ENCODE results near the gene TP53BP2. TPM values are rescaled to one million over a fixed set of nuclear protein-coding genes. Genes with fewer than 3 reads are reported as not detected.

Gene TP53BP2
- total RNA-seq, 2 experiments from 2014 or later, result 28.3 to 34.5 TPM

- intact Hi-C loops (cut with micrococcal nuclease), result no loop called here
- Mint-ChIP-seq H3K9me3 (no peaks in the 10 kb centered on the region), H3K4me1 (ENCODE audit: low read depth) (no peaks in the 10 kb centered on the region), H3K4me3 (no peak overlapping the region), H3K36me3 (ENCODE audit: low read depth) (peaks cover 40% of the 10 kb centered on the region), H3K27me3 (no peaks in the 10 kb centered on the region), H3K27ac (no peak overlapping the region)
- no peak for ATAC-seq
- DNase-seq, result no peak
- CTCF ChIA-PET, result interaction anchor here (0.6 to 1.5 kb wide), 3 partner anchors 9 to 58 kb away, joined by 3 to 6 read pairs (median 3); no protein-coding TSS in a partner anchor
- POLR2A ChIA-PET, result interaction anchor here (0.6 kb wide), 1 partner anchor 22 kb away, joined by 4 read pairs; no protein-coding TSS in a partner anchor
- no peak for TF ChIP-seq CTCF (IDR thresholded peaks at IDR 0.05)
These were observed 43.1 kb downstream of the TP53BP2 start for GRCh38 chr1:223802602-223803001.

GRCh38 chr1:223802032-223802431, 43.7 kb downstream of the TP53BP2 start:
- Mint-ChIP-seq H3K36me3 (ENCODE audit: low read depth) (peaks cover 36% of the 10 kb centered on the region), H3K4me1 (ENCODE audit: low read depth) (no peaks in the 10 kb centered on the region), H3K27me3 (no peaks in the 10 kb centered on the region), H3K9me3 (no peaks in the 10 kb centered on the region), H3K4me3 (no peak overlapping the region), H3K27ac (no peak overlapping the region)
- POLR2A ChIA-PET, result interaction anchor here (0.6 kb wide), 1 partner anchor 21 kb away, joined by 4 read pairs; no protein-coding TSS in a partner anchor
- intact Hi-C loops (cut with micrococcal nuclease), result no loop called here
- CTCF ChIA-PET, result no interaction called here
- ATAC-seq, result no peak
- TF ChIP-seq CTCF (IDR thresholded peaks at IDR 0.05), result no peak
- DNase-seq, result no peak

GRCh38 chr1:223796210-223796609, 49.5 kb downstream of the TP53BP2 start:
- no peak overlapping the region for H3K4me3 Mint-ChIP-seq
- DNase-seq (no peak), ATAC-seq (no peak)
- intact Hi-C loops (cut with micrococcal nuclease), result no loop called here
- H3K9me3 Mint-ChIP-seq, result no peaks in the 10 kb centered on the region
- no peaks in the 10 kb centered on the region for H3K27me3 Mint-ChIP-seq
- POLR2A ChIA-PET, result interaction anchor here (0.9 kb wide), 1 partner anchor 9 kb away, joined by 3 read pairs; no protein-coding TSS in a partner anchor
- no peaks in the 10 kb centered on the region for H3K4me1 Mint-ChIP-seq (ENCODE audit: low read depth)
- peaks cover 33% of the 10 kb centered on the region for H3K36me3 Mint-ChIP-seq (ENCODE audit: low read depth)
- TF ChIP-seq CTCF (IDR thresholded peaks at IDR 0.05), result no peak
- CTCF ChIA-PET, result no interaction called here
- no peak overlapping the region for H3K27ac Mint-ChIP-seq

GRCh38 chr1:223794136-223794880, 51.4 kb downstream of the TP53BP2 start:
- intact Hi-C loops (cut with micrococcal nuclease), result no loop called here
- Mint-ChIP-seq H3K36me3 (ENCODE audit: low read depth) (peaks cover 25% of the 10 kb centered on the region), H3K4me1 (ENCODE audit: low read depth) (no peaks in the 10 kb centered on the region), H3K4me3 (no peak overlapping the region), H3K27me3 (no peaks in the 10 kb centered on the region), H3K9me3 (no peaks in the 10 kb centered on the region), H3K27ac (no peak overlapping the region)
- ChIA-PET CTCF (interaction anchor here (0.9 kb wide), 1 partner anchor 18 kb away, joined by 4 read pairs; no protein-coding TSS in a partner anchor), POLR2A (no interaction called here)
- ATAC-seq, result no peak
- no peak for TF ChIP-seq CTCF (IDR thresholded peaks at IDR 0.05)
- no peak for DNase-seq

GRCh38 chr1:223793716-223794115, 52.0 kb downstream of the TP53BP2 start:
- DNase-seq, result no peak
- Mint-ChIP-seq H3K9me3 (no peaks in the 10 kb centered on the region), H3K4me1 (ENCODE audit: low read depth) (no peaks in the 10 kb centered on the region), H3K36me3 (ENCODE audit: low read depth) (peaks cover 23% of the 10 kb centered on the region), H3K27ac (no peak overlapping the region), H3K4me3 (no peak overlapping the region), H3K27me3 (no peaks in the 10 kb centered on the region)
- TF ChIP-seq CTCF (IDR thresholded peaks at IDR 0.05), result no peak
- ATAC-seq, result no peak
- intact Hi-C loops (cut with micrococcal nuclease), result no loop called here
- ChIA-PET POLR2A (no interaction called here), CTCF (no interaction called here)

Data from activated CD8-positive, alpha-beta T cell treated with anti-CD3 and anti-CD28 coated beads for 36 hours (primary cell).